Stimulated activated CD8-positive, alpha-beta memory T cell treated with anti-CD3 and anti-CD28 coated beads, Interleukin-12 subunit alpha, Interleukin-12 subunit beta, amount 100 ng/mL, for 24 hours (primary cell): ENCODE results near the gene GRIPAP1.
A peak's percentile ranks its signal among the peaks of the same experiment; 100 is the strongest.

ENCODE experiments used
- DNase-seq: peaks from one replicate; pipeline ENCODE4 v3.0.0-alpha.2; 2020; ENCODE audit errors: extremely low read depth

The GRIPAP1 gene

DNA sequence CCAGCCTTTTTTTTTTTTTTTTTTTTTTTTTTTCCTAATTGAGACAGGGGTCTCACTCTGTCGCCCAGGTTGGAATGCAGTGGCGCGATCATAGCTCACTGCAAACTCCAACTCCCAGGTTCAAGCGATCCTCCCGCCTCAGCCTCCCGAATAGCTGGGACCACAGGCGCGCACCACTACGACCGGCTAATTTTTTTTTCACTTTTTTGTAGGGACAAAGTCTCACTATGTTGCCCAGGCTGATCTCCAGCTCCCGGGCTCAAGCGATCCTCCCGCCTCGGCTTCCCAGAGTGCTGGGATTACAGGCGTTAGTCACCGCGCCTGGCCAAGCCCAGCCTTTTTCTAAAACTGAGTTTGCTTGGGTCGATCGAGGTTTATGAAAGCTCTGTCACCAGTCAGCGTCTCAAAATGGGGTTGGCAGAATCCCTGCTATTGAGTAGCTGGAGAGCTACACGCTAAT is 43.4 kb downstream of the GRIPAP1 start:
- no peak for DNase-seq

DNA sequence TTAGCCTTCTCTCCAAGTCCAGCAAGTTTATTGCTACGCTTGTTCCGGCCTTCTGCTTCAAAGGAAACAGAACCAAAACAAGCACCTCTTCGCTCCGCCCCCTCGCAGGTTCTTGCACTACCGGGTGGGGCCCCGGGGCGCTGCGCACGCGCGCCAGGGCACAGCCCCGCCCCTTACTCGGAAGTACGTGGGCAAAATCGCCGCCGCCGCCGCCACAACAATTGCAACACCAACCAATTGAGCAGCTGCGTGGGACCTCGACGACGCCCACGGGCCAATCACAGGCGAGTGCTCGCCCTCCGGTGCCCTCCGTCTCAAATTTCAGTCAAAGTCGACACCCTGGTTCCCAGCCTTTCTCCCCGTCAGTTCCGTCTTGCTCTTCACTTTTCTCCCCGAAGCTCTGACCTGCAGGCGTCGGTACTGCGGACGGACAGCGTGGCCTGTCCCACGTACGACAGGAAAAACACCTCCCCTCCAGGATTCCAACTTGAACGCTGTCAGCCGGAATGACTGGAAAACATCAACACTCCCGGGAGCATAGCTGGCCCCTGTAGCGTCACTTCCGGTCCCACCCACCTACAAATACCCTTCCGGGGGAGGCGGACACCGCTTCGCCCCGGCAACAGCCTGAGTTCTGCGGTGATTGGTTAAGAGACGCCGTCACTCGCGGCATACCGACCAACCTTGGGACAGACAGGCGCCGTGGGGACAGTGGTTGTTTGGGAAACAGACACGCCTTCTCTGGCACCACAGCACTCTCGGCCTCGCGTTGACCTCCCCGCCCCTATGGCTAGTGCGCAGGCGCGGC is 44.0 kb downstream of the GRIPAP1 start:
- peak; percentile 73 for DNase-seq

DNA sequence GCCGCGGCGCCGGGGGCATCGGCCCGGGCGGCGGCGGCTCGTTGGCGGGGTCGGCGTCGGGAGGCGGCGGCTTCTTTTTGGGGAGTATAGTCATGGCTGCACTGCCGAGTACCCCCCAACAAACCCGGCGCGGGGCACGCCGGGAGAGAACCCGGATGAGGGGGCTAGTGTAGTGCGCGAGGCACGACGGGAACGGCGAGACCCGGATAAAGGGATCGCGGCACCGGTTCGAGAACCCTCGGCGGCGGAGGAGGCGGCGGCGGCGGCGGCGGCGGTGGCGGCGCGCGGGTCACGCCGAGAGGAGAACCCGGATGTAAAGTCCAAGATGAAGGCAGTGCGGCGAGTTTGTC is 44.6 kb downstream of the GRIPAP1 start, which contains the start of gene OTUD5:
Gene OTUD5, minus strand, starts transcription at position 131 of the 350 bp plus-strand sequence. Its CDS starts 37 bp downstream, at position 94.
- DNase-seq, result peak; percentile 65

DNA sequence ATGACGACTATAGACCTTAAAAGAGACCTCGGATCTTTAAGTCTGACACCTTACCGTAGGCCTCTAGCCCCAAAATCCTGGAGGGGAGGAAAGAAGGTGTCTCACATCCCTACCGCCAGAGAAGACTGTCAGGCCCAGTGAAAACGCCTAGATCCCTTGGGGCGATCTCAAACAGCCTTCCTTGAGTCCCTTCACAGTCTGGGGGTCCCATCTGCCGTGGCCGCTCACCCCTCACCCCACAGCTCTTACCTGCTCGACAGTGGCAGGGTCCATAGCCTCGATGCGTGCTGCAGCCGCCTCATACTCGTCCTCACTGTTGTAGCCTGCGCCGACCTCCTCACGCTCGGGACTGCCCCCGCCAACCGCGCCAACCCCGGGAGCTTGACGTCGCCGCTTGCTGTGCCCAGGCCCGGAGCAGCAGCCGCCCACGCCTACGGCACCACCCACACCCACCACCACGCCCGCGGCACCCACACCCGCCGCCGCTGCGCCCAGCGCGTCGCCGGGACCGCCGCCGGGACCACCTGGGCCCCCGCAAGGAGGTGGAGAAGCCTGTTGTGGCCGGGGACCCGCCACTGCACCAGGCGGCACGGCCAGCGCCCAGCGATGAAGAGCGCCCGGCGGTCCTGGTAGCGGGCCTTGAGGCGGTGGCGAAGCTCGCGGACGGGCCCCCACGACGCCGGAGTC is 45.2 kb downstream of the GRIPAP1 start:
- no peak for DNase-seq

DNA sequence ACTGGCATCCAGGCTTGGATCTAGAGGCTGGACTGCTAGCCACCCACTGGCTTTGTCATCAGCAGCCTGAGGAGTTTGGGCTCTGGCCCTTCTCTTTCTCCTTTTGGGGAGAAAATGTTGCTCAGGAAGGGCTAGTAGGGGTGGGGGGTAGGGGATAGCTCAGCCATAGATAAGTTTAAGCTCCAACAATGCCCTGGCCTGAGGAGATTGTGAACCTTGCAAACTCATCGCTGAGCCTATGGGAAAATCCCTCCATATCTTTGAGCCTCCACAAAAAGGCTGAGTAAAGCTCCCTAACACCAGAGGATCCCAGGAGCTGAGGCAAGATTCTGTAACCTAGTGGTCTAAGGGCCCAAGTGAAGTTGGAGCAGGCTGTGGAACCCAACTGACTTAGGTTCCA is 53.5 kb downstream of the GRIPAP1 start:
- no peak for DNase-seq

DNA sequence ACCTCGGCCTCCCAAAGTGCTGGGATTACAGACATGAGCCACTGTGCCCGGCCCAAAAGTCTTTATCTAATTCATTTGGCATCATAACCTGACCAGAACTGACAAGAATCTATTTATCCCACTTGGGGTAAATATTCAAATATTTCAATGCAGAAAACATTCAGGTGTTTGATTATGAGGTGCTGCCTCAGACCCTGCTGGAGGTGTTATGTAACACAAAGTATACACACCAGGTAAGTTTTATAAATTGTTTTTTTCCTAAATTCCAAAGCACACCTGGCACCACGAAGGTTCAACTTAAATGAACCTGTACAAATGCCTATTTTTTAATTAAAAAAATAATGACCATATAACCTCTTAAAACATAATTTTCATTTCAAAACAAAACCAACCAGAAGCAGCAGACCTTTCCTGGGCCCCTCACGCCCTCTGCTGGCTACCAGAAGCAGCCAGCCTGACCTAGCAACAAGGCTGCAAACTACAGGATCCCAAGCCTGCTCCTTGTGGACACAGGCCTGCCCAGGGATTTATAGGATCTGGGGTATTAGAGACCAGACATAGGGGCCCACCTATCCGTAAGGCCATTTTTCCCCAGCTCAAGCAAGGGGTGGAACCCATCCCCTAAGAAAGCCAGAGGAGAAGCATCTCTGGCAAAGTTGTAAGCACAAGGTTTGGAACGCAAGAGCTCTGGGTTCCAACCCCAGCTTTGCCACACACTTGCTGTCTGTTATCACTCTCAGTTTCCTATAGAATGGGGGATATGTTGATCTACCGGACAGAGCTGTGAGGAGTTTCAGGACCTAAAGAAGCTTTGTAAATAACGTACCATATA is 56.3 kb downstream of the GRIPAP1 start:
- no peak for DNase-seq

DNA sequence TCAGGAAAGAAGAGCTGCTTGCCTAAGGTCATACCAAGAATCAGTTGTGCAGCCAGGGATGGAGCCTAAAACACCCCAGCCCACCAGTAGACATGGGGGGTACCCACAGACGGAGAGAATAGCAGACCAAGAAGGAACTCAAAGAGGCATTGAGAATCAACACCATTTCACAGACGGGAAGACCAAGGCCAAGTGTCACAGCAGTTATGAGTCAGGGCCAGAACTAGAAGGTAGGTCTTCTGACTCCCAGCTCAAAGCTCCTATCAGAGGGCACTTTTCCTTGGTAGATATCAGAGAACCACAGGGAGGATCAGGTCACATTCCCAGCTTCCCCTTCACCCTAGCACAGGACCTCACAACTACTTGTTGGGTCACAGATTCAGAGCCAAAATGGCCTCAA is 59.2 kb downstream of the GRIPAP1 start:
- DNase-seq, result no peak

DNA sequence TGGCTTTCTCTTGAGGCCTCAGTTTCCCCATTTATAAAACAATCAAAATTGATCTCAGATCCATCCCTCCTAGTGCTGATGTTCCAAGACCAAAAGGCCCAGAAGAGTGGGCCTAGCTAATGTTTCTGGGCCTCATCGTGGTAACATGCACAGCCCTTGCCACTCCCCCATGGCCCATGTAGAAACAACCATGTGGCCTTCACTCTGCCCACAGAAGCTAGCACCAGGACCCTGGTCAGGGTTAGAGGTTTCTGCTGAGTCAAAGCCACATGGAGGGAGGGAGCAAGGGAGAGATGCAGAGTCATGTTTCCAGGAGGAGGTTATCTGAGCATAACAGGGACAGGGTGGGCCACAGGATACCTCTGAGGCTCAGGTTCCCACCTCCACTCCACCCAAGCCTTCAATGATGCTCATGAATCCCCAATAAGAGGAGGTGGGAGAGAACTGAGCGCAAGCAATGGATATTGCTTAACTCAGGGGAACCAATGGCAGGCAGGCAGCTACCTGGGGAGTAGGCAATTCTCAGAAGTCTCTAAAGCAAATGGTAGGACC is 61.6 kb downstream of the GRIPAP1 start:
- no peak for DNase-seq

DNA sequence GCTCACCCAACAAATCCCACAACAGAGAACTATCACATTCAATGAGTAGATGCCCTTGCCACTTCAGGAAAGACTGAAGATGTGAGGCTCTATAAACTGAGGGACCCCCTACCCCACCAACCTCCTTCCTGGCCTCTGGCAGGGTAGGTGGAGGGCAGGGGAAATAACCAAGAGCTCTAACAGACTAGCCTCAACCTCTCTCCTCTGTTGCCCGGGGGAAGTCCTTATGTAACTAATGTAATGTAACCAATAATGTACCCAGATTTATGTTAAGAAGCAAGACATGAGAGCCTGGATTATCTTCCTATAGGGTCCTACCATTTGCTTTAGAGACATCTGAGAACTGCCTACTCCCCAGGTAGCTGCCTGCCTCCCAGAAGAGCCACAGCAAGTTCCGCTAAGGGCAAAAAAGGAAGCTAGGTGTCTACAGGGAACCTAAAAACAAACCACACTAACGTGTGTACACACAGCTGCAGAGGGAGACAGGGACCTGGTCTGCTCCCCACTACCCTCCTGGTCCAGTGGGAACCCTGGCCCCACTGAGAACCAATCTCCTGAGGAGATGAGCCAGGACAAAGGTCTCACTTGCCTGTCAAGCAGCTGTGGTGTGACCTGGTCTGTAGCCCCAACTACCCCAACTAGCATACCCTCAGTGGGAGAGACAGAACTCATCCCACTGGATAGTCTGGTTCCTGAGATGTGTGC is 62.4 kb downstream of the GRIPAP1 start:
- no peak for DNase-seq

DNA sequence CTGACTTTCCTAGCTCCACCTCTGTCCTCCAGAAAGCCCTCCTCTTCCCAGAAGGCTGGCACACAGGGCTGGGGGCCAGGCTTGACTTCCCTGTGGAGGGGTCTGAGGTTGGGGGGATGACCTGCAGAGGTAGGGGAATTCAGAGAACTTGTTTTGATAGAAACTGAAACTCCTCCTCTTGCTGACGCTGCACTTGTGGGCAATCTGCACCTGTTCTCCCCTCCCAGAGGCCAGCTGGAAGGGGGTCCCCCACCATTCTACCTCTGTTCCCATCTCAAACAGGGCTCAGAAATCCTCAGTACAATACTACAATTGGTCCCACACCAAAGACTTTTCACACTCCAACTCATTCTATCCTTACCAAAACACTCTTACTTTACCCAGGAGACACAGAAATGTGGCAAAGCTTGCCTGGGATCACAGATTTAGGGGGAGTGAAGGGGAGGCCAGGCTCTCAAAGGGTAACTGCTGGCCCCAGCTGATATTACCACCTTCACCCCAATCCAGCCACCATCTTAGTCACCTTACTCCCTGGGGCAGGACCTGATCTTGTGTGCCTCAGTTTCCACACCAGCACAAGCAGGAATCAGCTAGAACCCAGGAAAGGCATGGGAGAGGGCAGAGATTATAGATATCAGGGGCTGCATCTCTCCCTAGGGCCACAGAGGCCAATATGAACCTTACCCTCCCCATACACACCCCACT is 63.2 kb downstream of the GRIPAP1 start:
- no peak for DNase-seq

DNA sequence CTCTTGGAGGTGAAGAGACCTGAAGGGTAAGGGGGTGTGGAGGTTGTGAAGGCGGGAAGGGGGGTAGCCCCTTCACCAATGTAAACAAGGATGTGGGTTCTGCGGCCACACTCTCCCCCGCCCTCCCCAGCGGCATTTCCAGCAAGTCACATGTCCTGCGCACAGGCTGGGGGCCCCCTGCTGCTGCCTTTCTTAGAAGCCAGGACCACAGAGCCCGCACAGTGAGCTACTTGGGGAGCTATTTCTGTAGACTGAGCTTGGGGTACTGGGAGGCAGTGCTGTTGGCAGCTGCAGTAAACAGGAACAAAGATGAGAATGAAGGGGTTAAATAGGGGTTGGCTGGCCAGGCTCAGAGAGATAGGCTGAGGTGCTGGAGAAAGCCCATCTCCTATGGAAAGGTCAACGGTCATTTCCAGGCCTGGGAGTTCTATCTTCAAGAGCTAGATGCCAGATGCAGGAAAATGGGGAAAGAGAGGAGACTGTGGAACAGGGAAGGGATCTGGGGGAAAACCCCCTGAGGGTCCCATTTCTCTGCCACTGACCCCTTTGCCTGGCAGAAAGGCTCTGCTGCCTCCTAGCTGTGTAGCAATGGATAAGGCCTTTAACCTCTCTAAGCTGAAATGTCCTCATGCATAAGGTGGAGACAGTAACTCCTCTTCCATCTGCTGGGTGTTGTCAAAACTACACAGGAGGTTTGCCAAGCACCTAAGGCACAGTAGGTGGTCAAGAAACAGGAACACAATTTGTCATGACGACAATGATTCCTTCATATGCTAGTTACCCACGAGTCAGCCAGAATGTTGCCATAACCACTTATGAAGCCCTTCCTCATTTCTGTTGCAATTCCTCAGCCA is 64.8 kb downstream of the GRIPAP1 start:
- DNase-seq, result peak; percentile 66

DNA sequence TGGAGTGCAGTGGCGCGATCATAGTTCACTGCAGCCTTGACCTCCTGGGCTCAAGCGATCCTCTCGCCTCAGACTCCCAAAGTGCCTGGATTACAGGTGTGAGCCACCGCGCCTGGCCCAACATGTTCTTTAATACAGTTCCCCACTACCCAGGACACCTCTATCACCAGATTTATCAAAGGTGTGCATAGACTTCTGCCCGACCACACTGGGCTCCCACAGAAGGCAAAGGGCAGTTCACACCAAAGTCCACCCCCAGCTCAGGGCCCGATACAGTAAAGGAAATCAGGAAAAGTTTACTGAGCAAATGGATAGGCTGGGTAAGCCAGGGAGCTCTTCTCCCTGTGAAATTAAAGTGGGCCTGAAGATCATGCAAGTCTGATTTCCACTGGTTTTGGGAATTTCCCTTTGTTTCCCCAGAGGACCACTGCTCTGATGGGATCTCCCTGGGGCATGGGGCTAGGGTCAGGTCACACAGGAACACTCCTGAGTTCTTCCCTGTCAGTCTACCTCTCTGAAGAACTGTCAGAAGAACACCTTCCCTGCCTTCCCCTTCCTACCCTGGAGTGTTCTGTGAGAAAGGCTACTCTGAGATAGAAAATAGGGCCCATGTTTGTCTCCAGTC is 65.5 kb downstream of the GRIPAP1 start:
- DNase-seq, result no peak

DNA sequence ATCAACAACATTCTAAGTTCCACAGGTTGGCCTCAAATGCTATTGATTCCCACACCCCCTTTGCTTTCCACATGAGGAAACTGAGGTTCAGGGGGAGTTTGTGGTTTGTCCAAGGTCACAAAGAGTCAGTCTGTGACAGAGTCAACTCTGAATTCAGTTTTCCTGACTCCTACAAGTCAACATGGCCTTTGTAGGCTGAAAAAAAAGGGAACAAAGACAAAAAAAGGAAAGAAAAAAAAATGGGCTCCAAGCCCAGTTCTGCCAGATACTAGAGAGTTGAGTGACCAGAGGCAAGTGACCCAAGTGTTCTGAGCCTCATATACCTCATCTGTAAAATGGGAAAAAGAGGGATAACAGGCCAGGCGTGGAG is 66.8 kb downstream of the GRIPAP1 start:
- DNase-seq, result no peak

DNA sequence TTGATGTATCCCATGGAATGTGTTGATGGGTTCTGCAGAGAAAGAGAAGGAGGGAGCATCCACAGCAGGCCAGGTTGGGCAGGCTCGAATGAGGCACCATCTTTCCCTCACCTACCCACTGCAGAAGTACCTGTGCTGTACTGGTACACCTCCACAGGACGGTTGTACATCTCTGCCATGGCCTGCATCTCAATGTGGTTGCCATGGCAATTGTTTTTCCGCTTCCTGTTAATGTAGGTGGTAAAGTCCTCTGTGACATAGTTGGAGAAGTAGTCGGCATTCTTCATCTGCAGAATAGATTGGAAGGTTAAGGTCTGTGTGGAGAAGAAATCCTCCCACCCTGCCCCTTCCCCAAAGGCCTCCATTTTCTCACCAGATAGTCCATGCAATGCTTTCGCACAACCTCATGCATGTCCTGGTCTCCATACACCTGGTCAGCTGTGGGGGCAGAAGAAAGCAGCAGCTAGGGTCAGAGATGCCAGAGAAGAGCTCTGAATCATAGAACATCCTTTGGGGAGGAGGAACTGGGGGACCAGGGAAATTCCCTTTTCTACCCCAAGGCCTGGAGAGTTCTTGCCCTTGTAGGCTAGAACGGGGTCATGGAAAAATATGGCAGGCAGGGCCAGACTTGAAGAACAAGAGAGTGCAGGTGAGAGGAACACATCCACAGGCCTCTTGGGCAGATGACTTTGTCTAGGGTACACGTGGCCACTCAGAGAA is 67.3 kb downstream of the GRIPAP1 start:
- DNase-seq, result no peak

DNA sequence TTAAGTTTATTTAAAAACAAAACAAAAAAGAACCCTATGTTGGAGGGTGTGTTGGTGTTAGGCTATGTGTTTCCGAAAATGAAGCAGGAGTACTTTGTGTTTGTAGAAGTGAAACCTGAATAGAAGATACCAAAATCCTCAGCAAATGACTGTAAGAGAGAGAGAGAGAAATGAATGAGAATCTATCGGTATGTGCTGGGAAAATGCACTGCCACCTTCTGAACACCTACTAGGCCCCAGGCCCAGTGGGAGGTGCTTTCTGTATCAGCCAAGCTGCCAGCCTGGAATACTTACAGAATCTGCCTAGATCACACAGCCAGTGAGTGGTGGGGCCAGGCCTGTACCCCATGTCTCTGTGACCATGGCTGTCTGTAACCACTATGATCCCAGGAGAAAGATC is 68.3 kb downstream of the GRIPAP1 start:
- DNase-seq, result no peak

DNA sequence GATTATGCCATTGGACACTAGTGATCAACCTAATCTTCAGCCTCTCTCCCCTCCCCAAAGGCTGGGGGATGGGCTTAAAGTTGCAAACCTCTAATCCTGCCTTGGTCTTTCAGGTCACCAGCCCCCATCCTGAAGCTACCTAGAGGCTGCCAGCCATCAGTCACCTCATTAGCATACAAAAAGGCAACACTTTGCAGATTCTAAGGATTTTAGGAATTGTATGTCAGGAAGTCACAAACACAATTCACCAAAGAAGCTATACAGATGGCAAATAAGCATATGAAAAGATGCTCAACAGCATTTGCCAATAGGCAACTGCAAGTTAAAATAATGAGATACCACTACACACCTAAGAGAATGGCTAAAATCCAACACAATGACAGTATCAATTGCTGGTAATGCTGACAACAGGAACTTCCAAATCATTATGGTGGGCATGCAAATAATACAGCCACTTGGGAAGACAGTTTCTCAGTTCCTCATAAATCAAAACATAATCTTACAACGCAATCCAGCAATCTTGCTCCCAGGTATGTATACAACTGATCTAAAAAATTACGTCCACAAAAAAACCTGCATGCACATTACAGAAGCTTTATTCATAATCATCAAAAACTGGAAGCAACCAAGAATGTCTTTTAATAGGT is 74.2 kb downstream of the GRIPAP1 start:
- no peak for DNase-seq

DNA sequence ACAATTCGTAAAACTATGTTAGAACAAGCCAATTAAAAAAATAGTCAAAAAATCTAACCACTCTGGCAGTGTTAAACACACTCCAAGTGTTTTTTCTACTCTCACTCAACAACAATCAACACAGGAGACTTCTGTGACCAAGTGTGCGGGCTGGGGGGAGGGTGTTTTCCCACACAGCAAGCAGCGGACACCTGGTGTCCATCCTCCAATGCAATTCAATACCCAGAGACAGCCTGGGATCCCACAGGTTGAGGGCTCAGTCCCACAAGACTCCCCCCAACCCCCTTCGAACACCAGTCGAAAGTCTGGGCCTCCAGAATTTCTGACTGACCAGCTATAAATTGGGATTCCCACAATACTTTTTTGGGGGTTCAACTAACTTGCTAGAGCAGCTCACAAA is 74.9 kb downstream of the GRIPAP1 start:
- no peak for DNase-seq

DNA sequence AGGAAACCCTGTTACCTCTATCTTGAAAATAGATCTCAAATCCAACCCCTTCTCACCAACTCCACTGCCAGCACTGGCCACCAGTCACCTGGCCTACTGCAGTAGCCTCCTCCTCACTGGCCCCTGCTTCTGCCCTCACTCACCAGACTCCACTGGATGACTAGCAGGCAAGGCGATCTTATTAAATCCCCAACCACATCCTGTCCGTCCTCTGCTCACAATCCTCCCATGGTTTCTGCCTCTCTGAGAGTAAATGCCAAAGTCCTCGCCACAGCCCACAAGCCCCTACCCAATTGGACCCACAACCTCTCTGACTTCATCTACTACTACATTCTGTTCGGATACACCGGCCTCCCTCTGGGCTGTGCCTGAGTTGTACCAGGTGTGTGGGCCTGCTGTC is 77.8 kb downstream of the GRIPAP1 start:
- DNase-seq, result no peak
